ENCODE data around the gene RPA4.

DNA sequence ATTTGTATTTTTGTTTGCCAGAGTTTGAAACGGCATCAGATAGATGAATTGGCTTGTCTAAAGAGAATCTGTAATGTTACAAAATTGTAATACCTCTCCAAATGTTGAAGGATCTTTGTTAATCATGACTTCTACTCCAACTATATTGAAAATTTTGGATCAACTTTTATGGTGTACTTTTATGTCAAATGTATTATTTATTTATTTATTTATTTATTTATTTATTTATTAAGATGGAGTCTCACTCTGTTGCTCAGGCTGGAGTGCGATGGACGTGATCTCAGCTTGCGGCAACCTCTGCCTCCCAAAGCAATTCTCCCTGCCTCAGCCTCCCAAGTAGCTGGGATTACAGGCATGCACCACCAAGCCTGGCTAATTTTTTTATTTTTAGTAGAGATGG, 36.0 kb downstream of the RPA4 start:
- TF ChIP-seq, protein P1, sequence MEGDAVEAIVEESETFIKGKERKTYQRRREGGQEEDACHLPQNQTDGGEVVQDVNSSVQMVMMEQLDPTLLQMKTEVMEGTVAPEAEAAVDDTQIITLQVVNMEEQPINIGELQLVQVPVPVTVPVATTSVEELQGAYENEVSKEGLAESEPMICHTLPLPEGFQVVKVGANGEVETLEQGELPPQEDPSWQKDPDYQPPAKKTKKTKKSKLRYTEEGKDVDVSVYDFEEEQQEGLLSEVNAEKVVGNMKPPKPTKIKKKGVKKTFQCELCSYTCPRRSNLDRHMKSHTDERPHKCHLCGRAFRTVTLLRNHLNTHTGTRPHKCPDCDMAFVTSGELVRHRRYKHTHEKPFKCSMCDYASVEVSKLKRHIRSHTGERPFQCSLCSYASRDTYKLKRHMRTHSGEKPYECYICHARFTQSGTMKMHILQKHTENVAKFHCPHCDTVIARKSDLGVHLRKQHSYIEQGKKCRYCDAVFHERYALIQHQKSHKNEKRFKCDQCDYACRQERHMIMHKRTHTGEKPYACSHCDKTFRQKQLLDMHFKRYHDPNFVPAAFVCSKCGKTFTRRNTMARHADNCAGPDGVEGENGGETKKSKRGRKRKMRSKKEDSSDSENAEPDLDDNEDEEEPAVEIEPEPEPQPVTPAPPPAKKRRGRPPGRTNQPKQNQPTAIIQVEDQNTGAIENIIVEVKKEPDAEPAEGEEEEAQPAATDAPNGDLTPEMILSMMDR (IDR thresholded peaks at IDR 0.05) = no peak
- TF ChIP-seq POLR2AphosphoS5 (IDR thresholded peaks at IDR 0.05) = no peak
